Measurements from ENCODE around the gene LCMT2. TPM values are rescaled to one million over a fixed set of nuclear protein-coding genes. Genes with fewer than 3 reads are reported as not detected.

Gene LCMT2
- polyA plus RNA-seq, 1 donor, result 8.1 TPM

DNA sequence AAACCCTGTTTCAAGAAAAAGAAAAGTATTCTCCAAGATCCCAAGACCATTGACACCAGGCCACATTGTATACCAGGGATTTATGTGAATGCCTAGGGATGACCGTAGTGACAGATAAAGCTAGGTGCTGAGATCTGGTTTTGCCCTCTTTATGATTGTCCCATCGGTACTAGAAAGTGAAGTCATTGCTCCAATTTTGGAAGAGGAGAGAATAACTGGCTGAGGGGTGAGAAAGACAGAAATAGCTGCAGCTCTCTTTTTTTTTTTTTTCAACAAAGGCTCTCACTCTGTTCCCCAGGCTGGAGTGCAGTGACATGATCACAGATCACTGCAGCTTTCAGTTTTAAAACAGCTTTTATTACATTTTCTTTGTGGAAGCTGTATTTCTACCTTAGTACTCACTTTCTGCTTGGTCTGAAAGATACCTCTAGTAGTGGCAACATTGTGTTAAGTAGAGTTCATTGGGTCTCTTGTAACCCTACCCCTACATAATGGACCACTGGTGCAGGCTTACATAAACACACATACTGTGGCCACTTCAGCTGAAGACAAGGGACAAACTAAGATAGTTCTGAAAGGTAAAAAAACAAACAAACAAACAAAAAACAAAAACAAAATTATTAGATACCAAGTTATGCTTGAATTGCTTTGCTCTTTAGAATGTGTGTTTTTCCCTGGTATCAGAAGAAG lies 22.5 kb upstream of the LCMT2 start:
- WGBS (ENCODE audit: insufficient coverage, low lambda C conversion rate), result 100% methylated on average over 1 of the region's 2 CpGs
- DNase-seq, result no peak
- Histone ChIP-seq H3K9me3 (ENCODE audit: control insufficient read depth, low read depth, low read length) (no peaks in the 10 kb centered on the region), H3K27ac (ENCODE audit: low read length) (no peak overlapping the region), H3K36me3 (ENCODE audit: control insufficient read depth, insufficient read depth, low read length) (peaks cover 17% of the 10 kb centered on the region), H3K27me3 (ENCODE audit: control insufficient read depth, insufficient read depth, low read length) (no peaks in the 10 kb centered on the region), H3K4me3 (ENCODE audit: low read length) (no peak overlapping the region), H3K4me1 (ENCODE audit: control insufficient read depth, insufficient read depth, low read length) (no peaks in the 10 kb centered on the region)

DNA sequence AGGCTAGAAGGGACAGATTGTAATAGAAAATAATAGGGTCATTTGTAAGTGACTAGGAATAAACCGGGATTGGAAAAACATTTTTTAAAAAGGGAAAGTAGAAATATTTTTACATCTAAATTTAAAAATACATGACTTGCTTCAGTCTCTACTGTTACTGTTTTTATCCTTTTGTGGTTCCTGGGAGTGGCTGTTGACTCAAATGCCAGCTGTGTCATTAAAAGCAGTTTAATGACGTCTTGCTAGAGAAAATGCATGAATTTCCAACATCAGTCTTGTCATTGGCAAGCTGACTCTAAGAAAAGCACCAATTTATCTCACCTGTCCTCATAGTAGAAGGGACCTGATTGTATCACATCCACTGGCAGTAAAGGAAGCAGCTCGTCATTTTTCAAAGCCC lies 16.7 kb upstream of the LCMT2 start:
- H3K4me1 ChIP-seq (ENCODE audit: control insufficient read depth, insufficient read depth, low read length), result no peaks in the 10 kb centered on the region
- WGBS (ENCODE audit: insufficient coverage, low lambda C conversion rate), result no CpG with 5 or more reads among the region's 3 CpGs

DNA sequence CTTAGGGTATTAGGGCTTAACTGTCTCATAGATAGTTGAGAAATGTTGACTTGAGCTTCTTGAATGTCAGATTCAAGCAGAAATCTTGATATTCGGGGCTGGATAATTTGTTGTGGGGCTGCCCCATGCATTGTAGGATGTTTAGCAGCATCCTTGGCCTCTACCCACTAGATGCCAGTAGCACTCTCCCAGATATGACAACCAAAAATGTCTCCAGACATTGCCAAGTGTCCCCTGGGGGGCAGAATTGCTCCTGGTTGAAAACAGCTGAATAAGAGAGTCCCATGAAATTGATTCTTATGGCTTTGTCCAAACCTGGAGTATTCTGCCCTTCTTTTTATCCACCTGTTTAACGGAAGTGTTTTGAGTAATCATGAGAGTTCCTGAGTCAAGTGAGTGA lies 15.9 kb upstream of the LCMT2 start:
- no peaks in the 10 kb centered on the region for H3K9me3 ChIP-seq (ENCODE audit: control insufficient read depth, low read depth, low read length)
- peaks cover 17% of the 10 kb centered on the region for H3K36me3 ChIP-seq (ENCODE audit: control insufficient read depth, insufficient read depth, low read length)

More for the DNA sequence above, 16.7 kb upstream of the LCMT2 start:
- Histone ChIP-seq H3K9me3 (ENCODE audit: control insufficient read depth, low read depth, low read length) (no peaks in the 10 kb centered on the region), H3K4me3 (ENCODE audit: low read length) (no peak overlapping the region), H3K36me3 (ENCODE audit: control insufficient read depth, insufficient read depth, low read length) (peaks cover 19% of the 10 kb centered on the region), H3K27ac (ENCODE audit: low read length) (no peak overlapping the region), H3K27me3 (ENCODE audit: control insufficient read depth, insufficient read depth, low read length) (no peaks in the 10 kb centered on the region)
- DNase-seq, result no peak

DNA sequence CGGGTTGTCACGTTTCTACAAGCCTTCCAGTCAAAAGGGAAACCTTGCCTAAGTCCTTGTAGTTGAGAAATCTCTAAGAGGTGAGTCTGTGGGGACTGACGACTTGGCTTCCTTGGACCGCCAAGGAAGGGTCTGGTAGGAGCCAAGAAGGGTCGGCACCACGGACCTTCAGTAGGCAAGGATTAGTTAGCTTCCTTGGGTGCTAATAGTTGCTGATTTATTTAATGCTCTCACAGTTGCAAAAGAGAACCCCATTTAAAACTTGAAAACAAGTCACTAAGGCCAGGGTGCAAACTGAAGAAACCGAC lies 361 bp upstream of the LCMT2 start:
- peak overlapping the region; percentile 99 for H3K27ac ChIP-seq (ENCODE audit: low read length)
- no peaks in the 10 kb centered on the region for H3K27me3 ChIP-seq (ENCODE audit: control insufficient read depth, insufficient read depth, low read length)
- peaks cover 4% of the 10 kb centered on the region for H3K36me3 ChIP-seq (ENCODE audit: control insufficient read depth, insufficient read depth, low read length)
- no peaks in the 10 kb centered on the region for H3K9me3 ChIP-seq (ENCODE audit: control insufficient read depth, low read depth, low read length)
- no CpG with 5 or more reads among the region's 7 CpGs for WGBS (ENCODE audit: insufficient coverage, low lambda C conversion rate)
- H3K4me3 ChIP-seq (ENCODE audit: low read length), result peak overlapping the region; percentile 89
- peaks cover 11% of the 10 kb centered on the region for H3K4me1 ChIP-seq (ENCODE audit: control insufficient read depth, insufficient read depth, low read length)
- no peak for DNase-seq

More for the DNA sequence above, 15.9 kb upstream of the LCMT2 start:
- H3K27ac ChIP-seq (ENCODE audit: low read length), result no peak overlapping the region
- H3K4me1 ChIP-seq (ENCODE audit: control insufficient read depth, insufficient read depth, low read length), result no peaks in the 10 kb centered on the region
- DNase-seq, result no peak
- no CpG with 5 or more reads among the region's 2 CpGs for WGBS (ENCODE audit: insufficient coverage, low lambda C conversion rate)
- no peak overlapping the region for H3K4me3 ChIP-seq (ENCODE audit: low read length)
- no peaks in the 10 kb centered on the region for H3K27me3 ChIP-seq (ENCODE audit: control insufficient read depth, insufficient read depth, low read length)

DNA sequence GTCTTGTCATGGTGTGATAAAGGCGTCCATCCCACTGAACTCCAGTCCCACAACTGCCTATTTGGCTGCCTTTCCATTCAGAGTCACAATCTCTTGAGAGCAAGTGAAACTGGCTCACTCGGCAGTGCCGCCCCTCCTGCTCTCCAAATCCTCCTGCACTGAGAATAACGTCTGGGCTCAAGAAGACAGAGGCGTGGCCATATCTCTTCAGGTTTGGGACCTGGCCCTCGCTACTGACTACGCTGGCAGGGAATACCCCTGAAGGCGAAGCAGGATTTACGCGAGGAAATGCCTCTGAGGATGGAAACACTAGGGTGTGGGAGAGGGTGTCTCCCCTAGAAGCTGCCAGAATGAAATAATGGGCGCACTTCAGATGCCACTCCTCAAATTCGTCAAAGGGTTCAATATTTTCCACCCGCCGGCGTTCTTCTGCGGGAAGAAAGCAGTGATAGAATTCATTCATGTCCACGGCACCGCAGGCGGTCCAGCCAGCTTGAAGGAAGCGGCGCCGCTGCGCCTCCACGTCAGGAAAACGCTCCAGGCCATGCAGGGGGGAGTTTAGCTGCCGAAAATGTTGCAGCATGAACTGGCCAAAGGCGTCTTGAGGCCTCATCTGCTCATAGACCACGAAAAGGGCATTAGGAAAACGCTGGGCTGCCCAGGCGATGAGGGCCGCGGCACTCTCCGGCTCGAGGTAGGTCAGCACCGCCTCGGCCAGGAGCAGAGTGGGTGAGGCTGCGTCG lies 985 bp downstream of the LCMT2 start:
- no peaks in the 10 kb centered on the region for H3K9me3 ChIP-seq (ENCODE audit: control insufficient read depth, low read depth, low read length)
- peak overlapping the region; percentile 99 for H3K27ac ChIP-seq (ENCODE audit: low read length)
- DNase-seq, result no peak
- peak overlapping the region; percentile 89 for H3K4me3 ChIP-seq (ENCODE audit: low read length)
- H3K4me1 ChIP-seq (ENCODE audit: control insufficient read depth, insufficient read depth, low read length), result peaks cover 11% of the 10 kb centered on the region
- no peaks in the 10 kb centered on the region for H3K36me3 ChIP-seq (ENCODE audit: control insufficient read depth, insufficient read depth, low read length)
- no CpG with 5 or more reads among the region's 38 CpGs for WGBS (ENCODE audit: insufficient coverage, low lambda C conversion rate)
- H3K27me3 ChIP-seq (ENCODE audit: control insufficient read depth, insufficient read depth, low read length), result no peaks in the 10 kb centered on the region

DNA sequence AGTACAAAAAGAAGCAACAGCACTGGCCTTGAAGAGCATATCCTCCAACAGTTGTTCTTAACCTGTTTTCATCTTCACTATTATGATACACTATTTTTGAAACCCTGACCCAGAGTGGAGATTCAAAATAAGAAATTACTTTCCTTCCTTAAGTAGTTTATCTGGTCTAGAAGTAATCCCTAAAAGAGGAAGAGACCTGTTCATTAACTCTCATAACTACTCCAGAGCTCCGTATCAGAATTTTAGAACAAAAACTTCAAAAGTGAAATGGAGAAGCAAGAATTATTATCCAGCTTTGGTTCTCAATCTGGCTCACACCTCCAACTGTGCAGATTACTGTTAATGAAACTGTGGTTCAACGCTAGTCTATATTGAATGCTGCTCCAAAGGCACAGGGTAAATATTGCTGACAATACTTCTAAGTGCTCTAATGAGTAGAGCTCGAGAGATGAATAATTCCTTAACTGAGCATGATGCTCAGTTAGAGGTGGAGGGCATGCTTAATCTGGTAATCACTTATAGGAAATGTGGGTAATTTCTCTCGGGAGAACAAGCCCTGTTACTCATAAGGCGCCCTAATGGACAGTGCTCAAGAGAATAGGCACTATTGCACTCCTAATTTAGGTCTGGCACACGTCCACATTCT lies 5.2 kb downstream of the LCMT2 start:
- no peak for DNase-seq
- no peaks in the 10 kb centered on the region for H3K36me3 ChIP-seq (ENCODE audit: control insufficient read depth, insufficient read depth, low read length)
- no peak overlapping the region for H3K4me3 ChIP-seq (ENCODE audit: low read length)
- peaks cover 11% of the 10 kb centered on the region for H3K4me1 ChIP-seq (ENCODE audit: control insufficient read depth, insufficient read depth, low read length)
- H3K27me3 ChIP-seq (ENCODE audit: control insufficient read depth, insufficient read depth, low read length), result no peaks in the 10 kb centered on the region
- WGBS (ENCODE audit: insufficient coverage, low lambda C conversion rate), result no CpG with 5 or more reads among the region's 6 CpGs
- H3K9me3 ChIP-seq (ENCODE audit: control insufficient read depth, low read depth, low read length), result no peaks in the 10 kb centered on the region
- H3K27ac ChIP-seq (ENCODE audit: low read length), result no peak overlapping the region

DNA sequence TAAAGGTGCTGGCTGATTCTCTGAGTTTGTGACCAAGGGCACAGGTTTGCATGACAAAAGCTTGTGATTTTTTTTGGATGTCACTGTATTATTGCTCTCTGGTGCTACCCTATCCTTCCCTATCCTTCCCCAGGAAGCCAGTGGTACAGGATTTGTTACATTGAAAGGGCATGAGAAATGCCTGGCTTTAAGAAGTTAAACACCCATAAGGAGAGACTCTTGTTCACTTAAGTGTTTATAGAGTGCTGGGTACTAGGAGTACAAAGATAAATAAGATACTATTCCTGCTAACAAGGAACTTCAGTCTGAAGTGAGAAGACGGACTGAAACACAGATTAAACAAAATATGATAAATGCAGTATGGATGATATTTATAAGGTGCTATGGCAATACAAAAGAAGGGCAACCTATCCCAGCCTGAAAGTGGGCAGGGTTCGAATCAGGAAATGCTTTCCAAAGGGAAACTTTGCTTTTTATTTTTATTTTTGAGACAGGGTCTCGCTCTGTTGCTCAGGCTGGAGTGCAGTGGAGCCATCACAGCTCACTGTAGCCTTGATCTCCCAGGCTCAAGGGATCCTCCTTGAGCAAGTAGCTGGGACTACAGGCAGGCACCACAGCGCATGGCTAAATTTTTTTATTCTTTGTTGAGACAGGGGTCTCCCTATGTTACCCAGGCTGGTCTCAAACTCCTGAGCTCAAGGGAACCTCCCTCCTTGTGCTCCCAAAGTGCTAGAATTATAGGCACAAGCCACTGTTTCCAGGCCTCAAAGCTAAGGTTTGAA lies 11.2 kb downstream of the LCMT2 start:
- H3K27ac ChIP-seq (ENCODE audit: low read length), result no peak overlapping the region
- H3K27me3 ChIP-seq (ENCODE audit: control insufficient read depth, insufficient read depth, low read length), result peaks cover 6% of the 10 kb centered on the region
- no peaks in the 10 kb centered on the region for H3K4me1 ChIP-seq (ENCODE audit: control insufficient read depth, insufficient read depth, low read length)
- no peak for DNase-seq
- WGBS (ENCODE audit: insufficient coverage, low lambda C conversion rate), result 63% methylated on average over 1 of the region's 4 CpGs
- H3K9me3 ChIP-seq (ENCODE audit: control insufficient read depth, low read depth, low read length), result no peaks in the 10 kb centered on the region
- H3K4me3 ChIP-seq (ENCODE audit: low read length), result no peak overlapping the region
- no peaks in the 10 kb centered on the region for H3K36me3 ChIP-seq (ENCODE audit: control insufficient read depth, insufficient read depth, low read length)

DNA sequence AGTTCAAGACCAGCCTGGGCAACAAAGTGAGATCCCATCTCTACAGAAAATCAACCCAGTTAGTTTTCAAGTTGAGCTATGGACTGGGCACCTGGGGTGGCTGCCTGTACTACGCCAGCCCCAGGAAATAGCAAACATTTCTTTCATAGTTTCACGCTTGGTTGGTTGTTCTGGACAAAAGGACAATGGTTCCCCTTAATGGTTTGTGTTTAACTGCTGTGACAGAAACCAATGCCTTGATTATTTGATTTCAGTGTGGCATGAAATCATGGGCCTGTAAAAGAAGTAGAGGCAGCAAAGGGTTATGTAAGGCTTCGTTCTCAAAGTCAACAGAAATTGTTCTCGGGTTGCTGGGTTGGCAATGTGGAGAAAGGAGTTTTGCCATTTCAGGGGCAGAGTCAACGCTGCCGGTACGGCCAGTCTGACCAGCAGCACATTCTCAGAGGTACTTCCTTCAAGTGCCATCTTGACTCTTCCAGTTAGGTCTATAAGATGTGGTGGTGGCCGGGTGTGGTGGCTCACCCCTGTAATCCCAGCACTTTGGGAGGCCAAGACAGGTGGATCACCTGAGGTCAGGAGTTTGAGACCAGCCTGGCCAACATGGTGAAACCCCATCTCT lies 12.7 kb downstream of the LCMT2 start:
- H3K36me3 ChIP-seq (ENCODE audit: control insufficient read depth, insufficient read depth, low read length), result no peaks in the 10 kb centered on the region
- no peak overlapping the region for H3K27ac ChIP-seq (ENCODE audit: low read length)
- H3K4me3 ChIP-seq (ENCODE audit: low read length), result no peak overlapping the region
- H3K9me3 ChIP-seq (ENCODE audit: control insufficient read depth, low read depth, low read length), result no peaks in the 10 kb centered on the region
- no peak for DNase-seq
- WGBS (ENCODE audit: insufficient coverage, low lambda C conversion rate), result 80% methylated on average over 1 of the region's 8 CpGs
- H3K4me1 ChIP-seq (ENCODE audit: control insufficient read depth, insufficient read depth, low read length), result no peaks in the 10 kb centered on the region
- peaks cover 6% of the 10 kb centered on the region for H3K27me3 ChIP-seq (ENCODE audit: control insufficient read depth, insufficient read depth, low read length)

DNA sequence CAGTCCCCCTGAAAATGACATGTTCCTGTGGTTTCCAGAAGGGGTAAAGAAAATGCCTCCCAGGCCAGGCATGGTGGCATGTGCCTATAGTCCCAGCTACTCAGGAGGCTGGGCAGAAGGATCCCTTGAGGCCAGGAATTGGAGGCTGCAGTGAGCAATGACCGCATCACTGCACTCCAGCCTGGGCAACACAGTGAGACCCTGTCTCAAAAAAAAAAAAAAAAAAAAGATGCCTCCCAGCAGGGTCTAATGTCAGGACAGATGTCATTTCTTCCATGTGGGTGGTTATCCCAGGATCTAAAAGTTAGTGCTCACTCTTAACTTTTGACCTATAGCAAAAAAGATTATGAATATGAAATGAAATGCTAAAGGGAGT lies 13.4 kb downstream of the LCMT2 start:
- no peak overlapping the region for H3K4me3 ChIP-seq (ENCODE audit: low read length)
- DNase-seq, result no peak
- no peaks in the 10 kb centered on the region for H3K36me3 ChIP-seq (ENCODE audit: control insufficient read depth, insufficient read depth, low read length)
- peaks cover 6% of the 10 kb centered on the region for H3K27me3 ChIP-seq (ENCODE audit: control insufficient read depth, insufficient read depth, low read length)
- no peak overlapping the region for H3K27ac ChIP-seq (ENCODE audit: low read length)
- WGBS (ENCODE audit: insufficient coverage, low lambda C conversion rate), result no CpG with 5 or more reads among the region's 1 CpG
- no peaks in the 10 kb centered on the region for H3K4me1 ChIP-seq (ENCODE audit: control insufficient read depth, insufficient read depth, low read length)
- H3K9me3 ChIP-seq (ENCODE audit: control insufficient read depth, low read depth, low read length), result no peaks in the 10 kb centered on the region

Measured in large intestine (tissue), 3 donors.